Mesenchymal stem cell (in vitro differentiated cells and primary cell): ENCODE results near the gene TBC1D22A.

Experiments used
- DNase-seq: peaks from one replicate; pipeline ENCODE4 v3.0.0-alpha.2; 2013
- H2AFZ ChIP-seq: one replicate; pipeline ENCODE4 v1.6.1; 2013; ENCODE audit warnings: low read depth, mild to moderate bottlenecking, control low read depth, inconsistent platforms, low read length, moderate library complexity
- H2AK5ac ChIP-seq: 2 replicates; pipeline ENCODE4 v1.6.1; 2013; ENCODE audit warnings: low read length, moderate library complexity, mild to moderate bottlenecking, inconsistent platforms; ENCODE audit not compliant: severe bottlenecking
- H2BK120ac ChIP-seq: one replicate; pipeline ENCODE4 v1.6.1; 2013; ENCODE audit warnings: low read depth, mild to moderate bottlenecking, inconsistent platforms, low read length, moderate library complexity
- H2BK12ac ChIP-seq, 2 experiments: one replicate each; pipeline ENCODE4 v1.6.1; 2013; ENCODE audit warnings: inconsistent platforms in 2 of 2, low read length in 2 of 2, mild to moderate bottlenecking in 2 of 2, moderate library complexity in 2 of 2, control low read depth in 1 of 2
- H2BK15ac ChIP-seq: one replicate; pipeline ENCODE4 v1.6.1; 2013; ENCODE audit warnings: mild to moderate bottlenecking, low read depth, inconsistent platforms; ENCODE audit not compliant: poor library complexity, severe bottlenecking
- H2BK5ac ChIP-seq: 2 replicates; pipeline ENCODE4 v1.6.1; 2013; ENCODE audit warnings: low read depth, mild to moderate bottlenecking, low read length, control low read depth, inconsistent platforms; ENCODE audit not compliant: poor library complexity, severe bottlenecking
- H3K14ac ChIP-seq, 2 experiments: one replicate each; pipeline ENCODE4 v1.6.1; 2013; ENCODE audit warnings: inconsistent platforms in 2 of 2, low read length in 2 of 2, control low read depth in 1 of 2, mild to moderate bottlenecking in 1 of 2, moderate library complexity in 1 of 2
- H3K18ac ChIP-seq, 2 experiments: one replicate each; pipeline ENCODE4 v1.6.1; 2013; ENCODE audit warnings: inconsistent platforms in 2 of 2, low read length in 2 of 2, control low read depth in 1 of 2, low read depth in 1 of 2, mild to moderate bottlenecking in 1 of 2
- H3K23ac ChIP-seq, 2 experiments: one replicate each; pipeline ENCODE4 v1.6.1; 2013; ENCODE audit warnings: inconsistent platforms in 2 of 2, low read length in 2 of 2, mild to moderate bottlenecking in 2 of 2, moderate library complexity in 2 of 2, control low read depth in 1 of 2
- H3K27ac ChIP-seq: 2 replicates; pipeline ENCODE4 v1.5.1; 2013; ENCODE audit warnings: mild to moderate bottlenecking, moderate library complexity, low read length, control low read depth, inconsistent platforms; ENCODE audit not compliant: poor library complexity, severe bottlenecking
- H3K27me3 ChIP-seq, 2 experiments: 2 replicates each; pipeline versions ENCODE4 v1.6.1 to v1.7.0; 2013; ENCODE audit warnings: low read length in 2 of 2, mild to moderate bottlenecking in 2 of 2, moderate library complexity in 2 of 2, control low read depth in 1 of 2, inconsistent platforms in 1 of 2; ENCODE audit not compliant: control insufficient read depth in 1 of 2, insufficient read depth in 1 of 2
- H3K36me3 ChIP-seq, 2 experiments: 2 replicates each; pipeline versions ENCODE4 v1.6.1 to v1.7.0; 2013; ENCODE audit warnings: low read length in 2 of 2, control low read depth in 1 of 2, inconsistent platforms in 1 of 2, low read depth in 1 of 2, mild to moderate bottlenecking in 1 of 2; ENCODE audit not compliant: insufficient read depth in 2 of 2, control insufficient read depth in 1 of 2
- H3K4ac ChIP-seq, 2 experiments: one replicate each; pipeline ENCODE4 v1.6.1; 2013; ENCODE audit warnings: inconsistent platforms in 2 of 2, low read length in 2 of 2, mild to moderate bottlenecking in 2 of 2, moderate library complexity in 2 of 2, control low read depth in 1 of 2, low read depth in 1 of 2
- H3K4me1 ChIP-seq: 2 replicates; pipeline ENCODE4 v1.6.1; 2013; ENCODE audit warnings: low read depth, low read length, control low read depth; ENCODE audit not compliant: control insufficient read depth, insufficient read depth
- H3K4me2 ChIP-seq: 2 replicates; pipeline ENCODE4 v1.6.1; 2013; ENCODE audit warnings: low read length, mild to moderate bottlenecking, inconsistent platforms; ENCODE audit not compliant: poor library complexity, severe bottlenecking
- H3K4me3 ChIP-seq, 2 experiments: 2 replicates each; pipeline versions ENCODE4 v1.5.1 to v1.7.0; 2013; ENCODE audit warnings: low read length in 2 of 2, mild to moderate bottlenecking in 2 of 2, control low read depth in 1 of 2, low read depth in 1 of 2; ENCODE audit not compliant: insufficient read depth in 1 of 2
- H3K79me1 ChIP-seq: replicated peaks from 2 replicates; pipeline ENCODE4 v1.6.1; 2013; ENCODE audit warnings: mild to moderate bottlenecking, control low read depth, low read length, inconsistent platforms; ENCODE audit not compliant: poor library complexity, severe bottlenecking
- H3K9ac ChIP-seq: 2 replicates; pipeline ENCODE4 v1.7.0; 2013; ENCODE audit warnings: mild to moderate bottlenecking, low read length, moderate library complexity
- H3K9me3 ChIP-seq: 2 replicates; pipeline ENCODE4 v1.7.0; 2013; ENCODE audit warnings: mild to moderate bottlenecking, low read length; ENCODE audit not compliant: control insufficient read depth
- H4K8ac ChIP-seq: one replicate; pipeline ENCODE4 v1.6.1; 2013; ENCODE audit warnings: inconsistent platforms, mild to moderate bottlenecking, low read length, moderate library complexity
- H4K91ac ChIP-seq: one replicate; pipeline ENCODE4 v1.6.1; 2013; ENCODE audit warnings: mild to moderate bottlenecking, low read length, inconsistent platforms
- WGBS: methylation state at CpG from one replicate; pipeline ENCODE4 v1.1.7; 2013; ENCODE audit warnings: mixed read lengths; 5-methylcytosine and 5-hydroxymethylcytosine counted together

TBC1D22A gene

GRCh38 chr22:47165338-47166032 is 403.0 kb downstream of the TBC1D22A start:
- H2BK5ac ChIP-seq: no peak overlapping the region
- no peak overlapping the region for H3K4me3 ChIP-seq
- H3K23ac ChIP-seq: no peak overlapping the region
- no peak overlapping the region for H3K27ac ChIP-seq
- H4K8ac ChIP-seq: no peak overlapping the region
- peaks cover 4% of the 10 kb centered on the region for H3K79me1 ChIP-seq
- WGBS: 93% methylated on average over 25 of the region's 25 CpGs
- no peak overlapping the region for H3K14ac ChIP-seq
- no peak overlapping the region for H2AK5ac ChIP-seq
- no peaks in the 10 kb centered on the region for H3K9me3 ChIP-seq
- H2AFZ ChIP-seq: no peak overlapping the region
- H2BK120ac ChIP-seq: no peak overlapping the region
- peaks cover 4 to 18% of the 10 kb centered on the region in 2 experiments for H3K36me3 ChIP-seq
- H3K4me2 ChIP-seq: no peak overlapping the region
- H3K27me3 ChIP-seq: no peaks in the 10 kb centered on the region
- DNase-seq: no peak
- no peak overlapping the region for H2BK15ac ChIP-seq
- no peak overlapping the region for H4K91ac ChIP-seq
- H3K4me1 ChIP-seq: peaks cover 16% of the 10 kb centered on the region
- H3K4ac ChIP-seq: no peak overlapping the region
- H3K18ac ChIP-seq: no peak overlapping the region
- no peak overlapping the region for H3K9ac ChIP-seq
- no peak overlapping the region for H2BK12ac ChIP-seq

- WGBS: 94% methylated on average over 4 of the region's 5 CpGs
These were observed 403.6 kb downstream of the TBC1D22A start for GRCh38 chr22:47166033-47166404.

GRCh38 chr22:47166446-47167016 is 404.1 kb downstream of the TBC1D22A start:
- no peak overlapping the region for H2BK15ac ChIP-seq
- no peak overlapping the region for H2AK5ac ChIP-seq
- no peak overlapping the region for H3K23ac ChIP-seq
- H4K91ac ChIP-seq: no peak overlapping the region
- H3K4ac ChIP-seq: no peak overlapping the region
- no peak overlapping the region for H4K8ac ChIP-seq
- no peak overlapping the region for H2BK5ac ChIP-seq
- no peak overlapping the region for H3K4me2 ChIP-seq
- no peak overlapping the region for H3K27ac ChIP-seq
- no peaks in the 10 kb centered on the region for H3K9me3 ChIP-seq
- no peak overlapping the region for H3K14ac ChIP-seq
- H3K27me3 ChIP-seq: no peaks in the 10 kb centered on the region
- DNase-seq: no peak
- H3K79me1 ChIP-seq: peaks cover 4% of the 10 kb centered on the region
- WGBS: 94% methylated on average over 9 of the region's 10 CpGs
- peaks cover 16% of the 10 kb centered on the region for H3K4me1 ChIP-seq
- no peak overlapping the region for H3K4me3 ChIP-seq
- H3K9ac ChIP-seq: no peak overlapping the region
- H3K18ac ChIP-seq: no peak overlapping the region
- peaks cover 4 to 26% of the 10 kb centered on the region in 2 experiments for H3K36me3 ChIP-seq
- no peak overlapping the region for H2BK12ac ChIP-seq
- H2AFZ ChIP-seq: no peak overlapping the region
- H2BK120ac ChIP-seq: no peak overlapping the region

More at GRCh38 chr22:47166033-47166404, 403.6 kb downstream of the TBC1D22A start:
- Histone ChIP-seq H3K4me2 (no peak overlapping the region), H3K14ac (no peak overlapping the region), H3K9me3 (no peaks in the 10 kb centered on the region), H3K36me3 (peaks cover 4 to 22% of the 10 kb centered on the region in 2 experiments), H2AFZ (no peak overlapping the region), H3K4me3 (no peak overlapping the region), H2AK5ac (no peak overlapping the region), H2BK5ac (no peak overlapping the region), H2BK120ac (no peak overlapping the region), H3K4ac (no peak overlapping the region), H2BK12ac (no peak overlapping the region), H3K9ac (no peak overlapping the region), H4K8ac (no peak overlapping the region), H2BK15ac (no peak overlapping the region), H3K18ac (no peak overlapping the region), H3K4me1 (peaks cover 16% of the 10 kb centered on the region), H3K23ac (no peak overlapping the region), H3K27ac (no peak overlapping the region), H4K91ac (no peak overlapping the region), H3K27me3 (no peaks in the 10 kb centered on the region), H3K79me1 (peaks cover 4% of the 10 kb centered on the region)
- DNase-seq: no peak

- 95% methylated on average over 9 of the region's 10 CpGs for WGBS
- peaks cover 4 to 30% of the 10 kb centered on the region in 2 experiments for H3K36me3 ChIP-seq
- H3K4ac ChIP-seq: no peak overlapping the region
- no peak overlapping the region for H3K27ac ChIP-seq
- H3K4me1 ChIP-seq: peaks cover 16% of the 10 kb centered on the region
- H3K18ac ChIP-seq: no peak overlapping the region
- no peak overlapping the region for H4K8ac ChIP-seq
- no peak overlapping the region for H2AFZ ChIP-seq
- no peak overlapping the region for H2BK5ac ChIP-seq
- no peak overlapping the region for H4K91ac ChIP-seq
- no peaks in the 10 kb centered on the region for H3K27me3 ChIP-seq
- H3K4me2 ChIP-seq: no peak overlapping the region
- no peak overlapping the region for H2BK15ac ChIP-seq
- peaks cover 4% of the 10 kb centered on the region for H3K79me1 ChIP-seq
- no peak overlapping the region for H3K23ac ChIP-seq
- H3K14ac ChIP-seq: no peak overlapping the region
- H2BK12ac ChIP-seq: no peak overlapping the region
- no peak overlapping the region for H2AK5ac ChIP-seq
- no peaks in the 10 kb centered on the region for H3K9me3 ChIP-seq
- H2BK120ac ChIP-seq: no peak overlapping the region
- no peak overlapping the region for H3K9ac ChIP-seq
- no peak for DNase-seq
- H3K4me3 ChIP-seq: no peak overlapping the region
These were observed 404.6 kb downstream of the TBC1D22A start for GRCh38 chr22:47167056-47167455.
